HG03442 (cell line): ENCODE data around the gene HEBP2.
A peak's percentile ranks its signal among the peaks of the same experiment; 100 is the strongest.

Source experiments
- ATAC-seq: cut with Tn5 transposase; IDR thresholded peaks from one replicate; pipeline ENCODE4 v1.9.1; 2021; ENCODE audit warnings: mild to moderate bottlenecking, moderate library complexity; ENCODE audit not compliant: unreplicated experiment

HEBP2 gene

GRCh38 chr6:138397128-138398122 lies 6.6 kb upstream of the HEBP2 start:
- ATAC-seq: no peak

DNA sequence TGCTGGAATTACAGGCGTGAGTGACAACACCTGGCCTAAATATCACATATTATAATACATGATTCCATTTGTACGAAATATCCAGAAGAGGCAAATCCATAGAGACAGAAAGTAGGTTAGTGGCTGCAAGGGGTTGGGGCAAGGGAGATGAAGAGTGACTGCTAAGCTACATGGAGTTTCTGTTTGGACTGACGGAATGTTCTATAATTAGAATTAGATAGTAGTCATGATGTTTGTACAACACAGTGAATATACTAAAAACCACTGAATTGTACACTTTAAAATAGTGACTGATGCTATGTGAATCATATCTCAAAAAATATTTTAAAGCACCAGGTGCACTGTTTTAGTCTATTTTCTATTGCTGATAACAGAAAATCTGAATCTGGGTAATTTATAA lies 3.7 kb upstream of the HEBP2 start:
- ATAC-seq: no peak

GRCh38 chr6:138401960-138402837 lies 1.8 kb upstream of the HEBP2 start:
- ATAC-seq: no peak

GRCh38 chr6:138402838-138403187 lies 1.2 kb upstream of the HEBP2 start:
- no peak for ATAC-seq

DNA sequence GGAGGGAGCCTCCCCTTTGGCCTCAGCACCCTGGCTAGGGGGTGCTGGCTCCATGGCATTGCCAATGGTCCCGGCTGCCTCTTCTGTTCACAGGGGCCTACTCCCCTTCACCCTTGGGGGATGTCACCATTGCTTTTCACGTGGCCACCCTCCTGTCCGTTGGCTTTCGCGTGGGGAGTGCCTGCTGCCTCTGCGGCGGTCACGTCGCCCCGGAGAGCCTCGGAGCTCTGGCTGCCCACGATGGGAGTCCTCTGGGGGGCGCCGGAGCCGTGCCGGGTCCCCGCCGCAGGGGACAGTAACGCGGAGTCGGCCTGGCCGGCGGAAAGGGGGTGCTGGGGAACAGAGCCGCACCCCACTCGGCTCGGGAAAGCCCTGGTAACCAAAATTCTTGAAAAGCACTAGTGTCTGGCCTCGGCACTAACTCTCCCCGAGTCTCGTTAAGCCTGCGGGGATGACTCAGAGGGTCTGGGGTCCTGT lies 661 bp upstream of the HEBP2 start:
- ATAC-seq: peak; percentile 12

- peak; percentile 4 for ATAC-seq
These were observed 779 bp downstream of the HEBP2 start for GRCh38 chr6:138404666-138405337.

GRCh38 chr6:138405816-138406413 lies 1.9 kb downstream of the HEBP2 start:
- ATAC-seq: no peak

- no peak for ATAC-seq
These were observed 2.4 kb downstream of the HEBP2 start for GRCh38 chr6:138406443-138406842.

- no peak for ATAC-seq
These were observed 6.2 kb downstream of the HEBP2 start for GRCh38 chr6:138410048-138410735.

DNA sequence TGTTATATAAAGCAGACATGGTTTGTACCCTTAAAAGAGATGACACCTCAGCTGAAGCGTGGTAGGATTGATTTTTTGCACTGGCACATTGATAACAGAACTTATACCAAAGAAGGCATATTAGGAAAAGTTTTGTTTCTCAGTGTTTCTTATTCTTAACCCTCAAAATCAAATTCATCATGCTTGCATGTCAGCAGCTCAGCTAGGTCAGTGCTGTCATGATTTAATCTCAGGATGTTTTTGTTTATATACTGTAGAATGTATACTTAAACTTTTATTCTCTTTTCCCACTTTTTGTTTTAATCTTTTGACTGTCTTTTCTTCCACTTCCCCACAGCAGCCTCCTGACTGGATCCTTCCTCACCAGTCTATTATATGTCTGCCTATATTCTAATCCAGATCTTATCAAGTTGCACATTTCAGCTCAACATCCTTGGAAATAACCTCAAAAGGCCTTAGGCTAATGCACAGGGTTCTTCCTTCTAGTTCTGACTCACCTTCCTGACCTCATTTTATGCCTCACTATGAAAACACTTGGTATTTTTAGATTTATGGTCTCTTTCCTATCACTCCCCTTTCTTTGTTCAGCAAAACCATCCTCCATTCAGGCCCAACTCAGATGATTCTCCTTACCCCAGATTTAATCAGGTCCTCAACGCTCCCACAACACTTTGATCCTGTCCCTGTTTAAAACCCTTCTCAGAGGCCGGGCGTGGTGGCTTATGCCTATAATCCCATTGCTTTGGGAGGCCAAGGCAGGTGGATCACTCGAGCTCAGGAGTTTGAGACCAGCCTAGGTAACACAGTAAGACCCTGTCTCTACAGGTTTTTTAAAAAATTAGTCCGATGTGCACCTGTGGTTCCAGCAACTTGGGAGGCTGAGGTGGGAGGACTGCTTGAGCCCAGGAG lies 7.2 kb downstream of the HEBP2 start:
- peak; percentile 74 for ATAC-seq

DNA sequence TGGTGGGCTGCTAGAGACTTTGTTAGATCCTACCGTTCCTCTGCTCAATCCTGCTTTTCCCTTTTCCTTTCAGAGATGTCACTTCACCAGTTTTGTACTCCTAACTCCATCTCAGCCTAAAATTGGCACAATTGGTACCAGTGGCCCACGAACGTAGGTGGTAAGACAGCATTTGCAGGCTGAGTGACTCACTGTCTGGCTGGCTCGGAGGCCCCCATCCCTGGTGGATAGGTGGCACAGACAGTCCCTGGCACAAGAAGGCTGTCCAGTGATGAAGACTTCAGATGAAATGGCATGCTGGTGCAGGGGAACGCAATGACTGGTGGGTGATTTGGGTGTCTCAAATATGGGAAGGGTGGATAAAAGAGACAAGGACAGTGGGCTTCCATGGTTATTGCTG lies 11.1 kb downstream of the HEBP2 start:
- ATAC-seq: no peak

GRCh38 chr6:138416206-138416605 lies 12.2 kb downstream of the HEBP2 start:
- ATAC-seq: no peak

DNA sequence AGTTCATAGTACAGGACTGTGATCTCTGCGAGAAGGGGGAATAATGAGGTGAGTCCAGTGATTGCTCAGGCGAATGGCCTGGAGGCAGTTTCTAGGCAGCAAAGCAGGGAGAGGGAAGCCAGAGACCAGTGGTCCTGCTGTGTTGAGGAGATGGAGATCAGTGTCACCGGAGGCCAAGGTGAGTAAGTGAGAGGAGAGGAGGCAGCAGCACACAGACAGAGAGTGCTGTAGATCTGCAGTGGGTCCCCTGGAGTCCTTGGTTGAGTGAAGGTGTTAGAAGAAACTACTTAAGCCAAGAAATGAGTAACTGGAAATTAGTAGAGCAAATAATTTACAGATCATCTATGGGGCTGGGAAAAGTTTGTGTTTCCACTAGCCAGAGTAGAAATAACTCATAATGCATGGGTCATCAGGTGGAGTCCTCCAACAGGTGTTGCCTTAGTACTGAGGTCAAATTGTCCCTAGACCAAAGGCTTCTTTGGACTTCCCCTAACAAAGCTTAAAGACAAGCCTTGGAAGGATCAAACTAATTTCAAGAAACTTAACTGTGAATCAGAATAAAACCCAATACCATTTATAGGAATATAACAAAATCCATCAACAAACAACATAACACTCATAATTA lies 13.6 kb downstream of the HEBP2 start:
- no peak for ATAC-seq

DNA sequence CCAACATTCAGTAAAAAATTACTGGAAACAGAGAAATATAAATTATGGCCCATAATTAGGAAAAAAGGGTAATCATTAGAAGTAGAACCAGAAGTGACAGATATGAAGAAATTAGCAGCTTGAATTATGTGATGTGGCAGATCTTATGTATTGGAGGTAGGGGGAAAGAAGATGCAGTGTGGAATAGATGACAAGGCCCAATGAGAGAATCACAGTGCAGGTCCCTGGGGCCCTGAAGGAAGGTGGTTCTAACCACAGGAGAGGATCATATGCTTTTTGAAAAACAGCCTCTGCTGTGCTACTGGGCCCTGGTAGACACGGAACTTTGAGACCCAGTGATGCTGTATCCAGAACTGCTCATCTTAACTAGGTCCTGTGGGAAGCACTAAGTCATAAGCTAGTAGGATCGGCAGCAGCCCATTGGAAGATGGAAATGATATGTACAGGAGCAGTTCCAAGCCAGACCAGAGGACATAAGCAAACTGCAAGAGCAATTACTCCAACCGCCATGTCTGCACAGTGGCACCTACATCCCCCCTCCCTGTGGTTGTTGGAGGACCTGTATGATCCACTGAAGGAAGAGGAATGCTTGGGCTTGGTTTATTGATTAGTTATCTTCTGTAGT lies 14.2 kb downstream of the HEBP2 start:
- no peak for ATAC-seq

DNA sequence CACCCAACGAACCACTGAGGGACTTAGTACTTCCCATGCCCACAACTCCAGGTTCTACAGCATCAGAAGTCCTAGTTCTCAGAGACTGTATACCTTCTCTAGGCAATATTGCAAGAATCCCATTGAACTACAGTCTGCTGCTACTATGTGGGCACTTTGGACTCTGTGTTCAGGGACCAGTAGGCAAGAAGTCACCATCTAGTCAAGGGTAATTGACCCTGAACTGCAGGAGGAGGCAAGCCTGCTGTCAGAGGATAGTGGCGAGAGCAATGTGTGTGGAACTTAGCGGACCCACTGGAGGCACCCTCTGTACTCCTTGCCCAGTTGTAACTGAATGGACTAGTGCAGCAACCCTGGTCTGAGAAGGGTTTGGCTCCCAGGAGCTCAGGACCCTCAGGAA lies 15.7 kb downstream of the HEBP2 start:
- ATAC-seq: no peak

DNA sequence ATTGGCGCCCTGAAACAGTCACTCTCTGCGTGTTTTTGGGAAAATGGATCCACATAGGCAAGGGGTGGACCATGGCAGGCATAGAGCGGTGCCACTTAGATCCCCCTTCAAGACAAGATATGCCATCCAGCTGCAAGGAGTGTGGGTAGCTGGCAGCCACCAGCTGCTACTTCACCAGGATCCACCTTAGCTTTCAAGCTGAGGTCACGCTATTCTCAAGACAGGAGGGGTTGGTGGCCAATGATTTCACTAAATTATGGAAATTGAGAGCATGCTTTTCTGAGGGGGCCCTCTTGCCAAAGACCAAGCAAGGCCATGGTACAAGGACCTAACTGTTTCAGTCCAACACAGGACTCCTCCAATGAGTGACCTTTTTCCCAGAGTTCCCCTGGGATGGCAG lies 16.3 kb downstream of the HEBP2 start:
- no peak for ATAC-seq

DNA sequence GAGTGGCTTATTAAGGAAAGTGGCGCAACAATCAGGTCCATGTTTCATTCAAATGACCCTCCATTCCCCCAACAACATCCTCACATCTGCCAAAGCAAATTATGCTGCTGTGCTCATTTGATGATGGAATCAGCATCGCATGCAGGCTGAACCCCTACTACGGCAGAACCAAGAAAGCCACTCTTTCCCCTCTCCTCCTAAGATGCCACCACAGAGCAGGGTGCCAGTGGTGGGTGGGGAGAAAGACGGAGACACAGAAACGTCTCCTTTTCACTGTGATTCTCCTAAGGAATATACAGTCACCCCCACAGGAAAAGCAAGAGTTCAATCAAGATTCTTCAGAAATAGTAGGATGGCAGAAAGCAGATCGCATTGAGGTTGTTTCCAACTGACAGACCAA lies 17.1 kb downstream of the HEBP2 start:
- ATAC-seq: no peak

- ATAC-seq: no peak
These were observed 17.6 kb downstream of the HEBP2 start for GRCh38 chr6:138421608-138422007.
